PC-9 (cell line): ENCODE measurements around the gene CENPX. TPM values are rescaled to one million over a fixed set of nuclear protein-coding genes. Genes with fewer than 3 reads are reported as not detected.

ENCODE experiments used
- BruUV-seq: library from RNA; stranded (reverse); fragments of 400-500 nt; replicated peaks from 2 replicates; lab custom pipeline; 2021; lab: Mats Ljungman, UMichigan
- CTCF ChIA-PET: fragments of 300-600 bp; sonication (Branson Sonifier 250); formaldehyde crosslinking; loops from one replicate; lab custom pipeline; 2022; ENCODE audit warnings: antibody characterized with exemption; lab: Charles Lee
- POLR2A ChIA-PET: fragments of 300-600 bp; sonication (Branson Sonifier 250); formaldehyde crosslinking; loops from one replicate; lab custom pipeline; 2022; ENCODE audit warnings: antibody characterized with exemption; ENCODE audit not compliant: unreplicated experiment; lab: Charles Lee
- DNase-seq, 2 experiments: peaks; one replicate each; pipeline versions ENCODE4 v3.0.0 to v3.0.0-alpha.2; 2015 to 2022; ENCODE audit warnings: mixed read lengths in 1 of 2
- H2AFZ ChIP-seq: fragments of 200-600 bp; sonication (generic); 2 replicates; pipeline ENCODE4 v1.8.1; 2017; ENCODE audit warnings: antibody characterized with exemption
- H3F3A ChIP-seq: fragments of 200-600 bp; sonication (generic); 2 replicates; pipeline ENCODE4 v1.8.1; 2017; ENCODE audit warnings: antibody characterized with exemption, mild to moderate bottlenecking, low read depth; ENCODE audit not compliant: insufficient read depth
- H3K27ac ChIP-seq: fragments of 200-600 bp; sonication (generic); 2 replicates; pipeline ENCODE4 v1.6.1; 2016; ENCODE audit warnings: mixed run types
- H3K27me3 ChIP-seq: fragments of 200-600 bp; sonication (generic); 2 replicates; pipeline ENCODE4 v1.6.1; 2016; ENCODE audit warnings: low read depth, mixed run types; ENCODE audit not compliant: insufficient read depth
- H3K36me3 ChIP-seq: fragments of 200-600 bp; sonication (generic); 2 replicates; pipeline ENCODE4 v1.6.1; 2016; ENCODE audit warnings: low read depth, mixed run types
- H3K4me1 ChIP-seq: fragments of 200-600 bp; sonication (generic); replicated peaks from 2 replicates; pipeline ENCODE4 v1.6.1; 2016; ENCODE audit warnings: mixed run types; ENCODE audit not compliant: insufficient read depth
- H3K4me2 ChIP-seq: fragments of 200-600 bp; sonication (generic); 2 replicates; pipeline ENCODE4 v1.6.1; 2017; ENCODE audit warnings: mixed run types
- H3K4me3 ChIP-seq: fragments of 200-600 bp; sonication (generic); 2 replicates; pipeline ENCODE4 v1.6.1; 2016; ENCODE audit warnings: mixed run types
- H3K79me2 ChIP-seq: fragments of 200-600 bp; sonication (generic); 2 replicates; pipeline ENCODE4 v1.6.1; 2017; ENCODE audit warnings: low read depth, mixed run types
- H3K9me2 ChIP-seq: fragments of 200-600 bp; sonication (generic); 2 replicates; pipeline ENCODE4 v1.8.1; 2017; ENCODE audit warnings: mild to moderate bottlenecking; ENCODE audit not compliant: insufficient read depth
- H3K9me3 ChIP-seq: fragments of 200-600 bp; sonication (generic); 2 replicates; pipeline ENCODE4 v1.8.1; 2016; ENCODE audit warnings: low read depth; ENCODE audit not compliant: insufficient read depth
- H4K20me1 ChIP-seq: fragments of 200-600 bp; sonication (generic); 2 replicates; pipeline ENCODE4 v1.8.1; 2017; ENCODE audit not compliant: insufficient read depth
- EZH2 ChIP-seq: fragments of 200-600 bp; sonication (generic); IDR thresholded peaks from 2 replicates; pipeline ENCODE4 v1.8.0; 2017; ENCODE audit warnings: antibody characterized with exemption, low read depth
- intact Hi-C: fragments of 100-400 bp; cut with micrococcal nuclease; formaldehyde crosslinking; loops from one replicate; pipeline ENCODE4 v1.10.0; 2022; ENCODE audit not compliant: unreplicated experiment
- total RNA-seq: library from RNA; stranded (reverse); gene quantifications from 2 replicates; pipeline ENCODE4 v1.2.3, GENCODE V29; 2021
- TF ChIP-seq, protein P1 (sequence below): fragments of 200-600 bp; sonication (generic); conservative IDR thresholded peaks from 2 replicates; pipeline ENCODE4 v1.6.1; 2017; ENCODE audit warnings: mixed run types, antibody characterized with exemption, mild to moderate bottlenecking, moderate library complexity

The CENPX gene
- total RNA-seq, 1 experiment from 2014 or later: 132 TPM

DNA sequence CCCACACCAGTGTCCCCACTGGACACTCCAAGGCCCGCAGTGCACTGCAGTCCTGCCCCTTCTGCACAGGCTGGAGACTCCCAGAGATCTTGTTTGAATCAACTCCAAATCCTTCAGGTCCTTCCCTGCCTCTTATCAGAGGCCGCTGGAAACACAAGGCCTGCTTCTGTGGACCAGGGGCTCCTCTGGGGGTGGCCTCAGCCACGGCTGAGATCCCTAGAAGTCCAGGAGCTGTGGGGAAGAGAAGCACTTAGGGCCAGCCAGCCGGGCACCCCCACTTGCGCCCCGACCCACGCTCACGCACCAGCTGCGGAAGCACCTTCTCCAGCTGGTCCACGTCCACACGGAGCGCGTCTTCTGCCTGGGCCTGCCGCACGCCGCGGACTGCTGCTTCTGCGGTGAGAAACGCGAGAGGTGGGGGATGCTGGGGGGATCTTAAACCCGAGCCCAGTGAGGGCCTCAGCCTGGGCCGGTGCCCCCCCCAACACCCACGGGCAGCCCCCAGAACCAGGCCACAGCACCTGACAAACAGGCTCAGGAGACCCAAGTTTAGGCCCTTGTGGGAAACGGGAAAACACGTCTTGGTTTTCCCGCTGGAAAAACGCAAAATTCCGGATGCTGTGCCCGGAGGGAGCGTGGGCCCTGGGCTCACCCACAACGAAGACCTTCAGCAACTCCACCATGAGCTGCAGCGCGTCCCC is 3.5 kb downstream of the CENPX start:
- H3K36me3 ChIP-seq: no peaks in the 10 kb centered on the region
- intact Hi-C loops: no loop called here
- H3K9me3 ChIP-seq: no peaks in the 10 kb centered on the region
- TF ChIP-seq, protein P1, sequence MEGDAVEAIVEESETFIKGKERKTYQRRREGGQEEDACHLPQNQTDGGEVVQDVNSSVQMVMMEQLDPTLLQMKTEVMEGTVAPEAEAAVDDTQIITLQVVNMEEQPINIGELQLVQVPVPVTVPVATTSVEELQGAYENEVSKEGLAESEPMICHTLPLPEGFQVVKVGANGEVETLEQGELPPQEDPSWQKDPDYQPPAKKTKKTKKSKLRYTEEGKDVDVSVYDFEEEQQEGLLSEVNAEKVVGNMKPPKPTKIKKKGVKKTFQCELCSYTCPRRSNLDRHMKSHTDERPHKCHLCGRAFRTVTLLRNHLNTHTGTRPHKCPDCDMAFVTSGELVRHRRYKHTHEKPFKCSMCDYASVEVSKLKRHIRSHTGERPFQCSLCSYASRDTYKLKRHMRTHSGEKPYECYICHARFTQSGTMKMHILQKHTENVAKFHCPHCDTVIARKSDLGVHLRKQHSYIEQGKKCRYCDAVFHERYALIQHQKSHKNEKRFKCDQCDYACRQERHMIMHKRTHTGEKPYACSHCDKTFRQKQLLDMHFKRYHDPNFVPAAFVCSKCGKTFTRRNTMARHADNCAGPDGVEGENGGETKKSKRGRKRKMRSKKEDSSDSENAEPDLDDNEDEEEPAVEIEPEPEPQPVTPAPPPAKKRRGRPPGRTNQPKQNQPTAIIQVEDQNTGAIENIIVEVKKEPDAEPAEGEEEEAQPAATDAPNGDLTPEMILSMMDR: no peak
- no peak for TF ChIP-seq EZH2
- H3F3A ChIP-seq: peaks cover 6% of the 10 kb centered on the region; the same call in 1 of the 2 replicates
- H3K27ac ChIP-seq: no peak overlapping the region
- H3K79me2 ChIP-seq: peaks cover 11% of the 10 kb centered on the region; the same call in 1 of the 2 replicates
- H3K4me2 ChIP-seq: no peak overlapping the region
- H3K4me1 ChIP-seq: peaks cover 5% of the 10 kb centered on the region; the same call in 1 of the 2 replicates
- ChIA-PET CTCF (interaction anchor here (0.8 to 1.5 kb wide), 3 partner anchors 19 to 57 kb away, joined by 3 to 4 read pairs (median 4); partner anchors contain the start of gene DCXR), POLR2A (no interaction called here)
- no peaks in the 10 kb centered on the region for H3K27me3 ChIP-seq
- H2AFZ ChIP-seq: no peak overlapping the region
- DNase-seq: no peak
- no peaks in the 10 kb centered on the region for H3K9me2 ChIP-seq
- H4K20me1 ChIP-seq: peaks cover 5% of the 10 kb centered on the region; the same call in 1 of the 2 replicates
- TSS peak; percentile 23 for BruUV-seq
- no peak overlapping the region for H3K4me3 ChIP-seq

DNA sequence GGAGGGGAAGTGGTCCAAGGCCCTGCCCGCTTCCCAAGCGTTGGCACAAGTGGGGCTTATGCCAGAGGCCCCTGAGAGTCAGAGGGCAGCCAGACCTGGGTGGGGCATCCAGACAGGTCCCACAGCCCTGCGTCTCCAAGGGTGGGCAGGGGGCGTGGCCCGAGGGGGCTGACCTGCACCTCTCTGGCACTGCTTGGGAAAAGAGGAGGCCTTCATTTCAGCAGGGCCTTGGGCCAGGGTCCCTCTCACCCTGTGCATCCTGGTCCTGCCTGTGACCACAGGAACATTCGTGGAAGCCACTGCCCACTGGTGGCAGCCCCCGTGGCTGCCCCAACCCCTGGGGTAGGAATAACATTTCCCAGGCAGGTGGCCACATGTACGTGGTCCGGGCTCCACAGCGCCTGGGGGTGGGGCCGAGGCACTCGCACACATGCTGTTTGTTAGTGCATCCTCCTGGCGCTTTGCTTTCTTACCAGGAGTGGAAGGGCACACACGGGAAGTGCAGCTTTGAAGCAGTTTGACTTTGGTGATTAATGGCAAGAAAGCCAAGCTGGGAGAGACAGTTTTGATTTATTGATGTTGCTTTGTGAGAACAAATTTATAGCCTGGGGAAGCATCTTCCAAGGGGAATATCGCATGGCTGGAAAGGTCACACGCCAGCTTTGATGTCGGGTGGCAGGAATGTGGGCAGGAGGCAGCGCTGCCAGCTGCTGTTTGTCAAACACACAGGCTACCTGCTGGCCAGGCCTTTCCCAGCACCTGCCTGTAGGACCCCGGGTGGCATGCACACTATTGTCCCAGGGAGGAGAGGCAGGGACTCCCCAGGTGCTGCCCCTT is 4.3 kb downstream of the CENPX start:
- H3K9me3 ChIP-seq: no peaks in the 10 kb centered on the region
- H3K27ac ChIP-seq: no peak overlapping the region

More for the DNA sequence above, 4.3 kb downstream of the CENPX start:
- H3F3A ChIP-seq: peaks cover 6% of the 10 kb centered on the region; the same call in 1 of the 2 replicates
- POLR2A ChIA-PET: no interaction called here
- H3K27me3 ChIP-seq: no peaks in the 10 kb centered on the region
- peaks cover 5% of the 10 kb centered on the region; the same call in 1 of the 2 replicates for H4K20me1 ChIP-seq
- BruUV-seq: no TSS peak
- no peak for TF ChIP-seq EZH2
- TF ChIP-seq, protein P1: no peak
- H3K4me1 ChIP-seq: no peaks in the 10 kb centered on the region
- no peak for DNase-seq
- no peak overlapping the region for H3K4me3 ChIP-seq
- H2AFZ ChIP-seq: no peak overlapping the region
- CTCF ChIA-PET: interaction anchor here (0.8 kb wide), 1 partner anchor 56 kb away, joined by 4 read pairs; no protein-coding TSS in a partner anchor
- peaks cover 11% of the 10 kb centered on the region; the same call in 1 of the 2 replicates for H3K79me2 ChIP-seq
- H3K4me2 ChIP-seq: no peak overlapping the region
- no peaks in the 10 kb centered on the region for H3K9me2 ChIP-seq
- H3K36me3 ChIP-seq: no peaks in the 10 kb centered on the region
- intact Hi-C loops: no loop called here
